NCI-H510A (cell line): ENCODE results near the gene RNF113A.
"Not testable (repeated sequence)": the region's sequence is repeated elsewhere in the genome, so short reads cannot be mapped to it uniquely, and the experiment has no call there.

Source experiments
- DNase-seq: peaks from one replicate; lab custom pipeline; 2025; lab: John Stamatoyannopoulos, UW

The RNF113A gene

GRCh38 chrX:119833905-119834304, 37.6 kb downstream of the RNF113A start:
- DNase-seq = no peak

- DNase-seq = no peak
Measured at GRCh38 chrX:119828446-119828845, 43.1 kb downstream of the RNF113A start.

- no peak for DNase-seq
Measured at GRCh38 chrX:119826399-119826959, 45.1 kb downstream of the RNF113A start.

- DNase-seq = not testable (repeated sequence)
Measured at GRCh38 chrX:119824221-119824620, 47.3 kb downstream of the RNF113A start.

- DNase-seq = not testable (repeated sequence)
Measured at GRCh38 chrX:119821703-119822102, 49.8 kb downstream of the RNF113A start.
